ENCODE data around the gene LRRC8B.

The LRRC8B gene

GRCh38 chr1:89487972-89488371 lies 36.7 kb upstream of the LRRC8B start:
- Histone ChIP-seq H3K27ac (ENCODE audit: low read depth, low read length) (no peak overlapping the region), H3F3A (ENCODE audit: insufficient read depth) (no peaks in the 10 kb centered on the region), H4K20me1 (ENCODE audit: low read depth, low read length) (no peaks in the 10 kb centered on the region), H2AFZ (ENCODE audit: low read depth, low read length, severe bottlenecking) (no peak overlapping the region), H3K79me2 (ENCODE audit: insufficient read depth, low read length) (no peaks in the 10 kb centered on the region), H3K36me3 (ENCODE audit: low read length) (no peaks in the 10 kb centered on the region), H3K4me3 (ENCODE audit: insufficient read depth, low read length, poor library complexity, severe bottlenecking) (no peak overlapping the region), H3K9me3 (ENCODE audit: insufficient read depth, low read length) (no peaks in the 10 kb centered on the region), H3K4me2 (ENCODE audit: low read depth, low read length, poor library complexity, severe bottlenecking) (no peak overlapping the region), H3K9me2 (replicated peaks; ENCODE audit: insufficient read depth, low read length) (no peaks in the 10 kb centered on the region), H3K27me3 (ENCODE audit: low read length) (no peaks in the 10 kb centered on the region), H3K9ac (ENCODE audit: low read length) (no peak overlapping the region)
- no peak for TF ChIP-seq EZH2phosphoT487 (conservative IDR thresholded peaks at IDR 0.05; ENCODE audit: low read length)

GRCh38 chr1:89489047-89489729 lies 35.4 kb upstream of the LRRC8B start:
- H3K9me2 ChIP-seq (replicated peaks; ENCODE audit: insufficient read depth, low read length) = no peaks in the 10 kb centered on the region
- no peaks in the 10 kb centered on the region for H3F3A ChIP-seq (ENCODE audit: insufficient read depth)
- H3K4me2 ChIP-seq (ENCODE audit: low read depth, low read length, poor library complexity, severe bottlenecking) = no peak overlapping the region
- no peak overlapping the region for H3K4me3 ChIP-seq (ENCODE audit: insufficient read depth, low read length, poor library complexity, severe bottlenecking)
- no peaks in the 10 kb centered on the region for H3K79me2 ChIP-seq (ENCODE audit: insufficient read depth, low read length)
- no peaks in the 10 kb centered on the region for H4K20me1 ChIP-seq (ENCODE audit: low read depth, low read length)
- no peaks in the 10 kb centered on the region for H3K36me3 ChIP-seq (ENCODE audit: low read length)
- H3K27ac ChIP-seq (ENCODE audit: low read depth, low read length) = no peak overlapping the region
- TF ChIP-seq EZH2phosphoT487 (conservative IDR thresholded peaks at IDR 0.05; ENCODE audit: low read length) = no peak
- TF ChIP-seq, protein P1, sequence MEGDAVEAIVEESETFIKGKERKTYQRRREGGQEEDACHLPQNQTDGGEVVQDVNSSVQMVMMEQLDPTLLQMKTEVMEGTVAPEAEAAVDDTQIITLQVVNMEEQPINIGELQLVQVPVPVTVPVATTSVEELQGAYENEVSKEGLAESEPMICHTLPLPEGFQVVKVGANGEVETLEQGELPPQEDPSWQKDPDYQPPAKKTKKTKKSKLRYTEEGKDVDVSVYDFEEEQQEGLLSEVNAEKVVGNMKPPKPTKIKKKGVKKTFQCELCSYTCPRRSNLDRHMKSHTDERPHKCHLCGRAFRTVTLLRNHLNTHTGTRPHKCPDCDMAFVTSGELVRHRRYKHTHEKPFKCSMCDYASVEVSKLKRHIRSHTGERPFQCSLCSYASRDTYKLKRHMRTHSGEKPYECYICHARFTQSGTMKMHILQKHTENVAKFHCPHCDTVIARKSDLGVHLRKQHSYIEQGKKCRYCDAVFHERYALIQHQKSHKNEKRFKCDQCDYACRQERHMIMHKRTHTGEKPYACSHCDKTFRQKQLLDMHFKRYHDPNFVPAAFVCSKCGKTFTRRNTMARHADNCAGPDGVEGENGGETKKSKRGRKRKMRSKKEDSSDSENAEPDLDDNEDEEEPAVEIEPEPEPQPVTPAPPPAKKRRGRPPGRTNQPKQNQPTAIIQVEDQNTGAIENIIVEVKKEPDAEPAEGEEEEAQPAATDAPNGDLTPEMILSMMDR (IDR thresholded peaks at IDR 0.05; ENCODE audit: insufficient read depth, low read length, poor library complexity, severe bottlenecking) = no peak
- H3K27me3 ChIP-seq (ENCODE audit: low read length) = no peaks in the 10 kb centered on the region
- H3K9me3 ChIP-seq (ENCODE audit: insufficient read depth, low read length) = no peaks in the 10 kb centered on the region
- H2AFZ ChIP-seq (ENCODE audit: low read depth, low read length, severe bottlenecking) = no peak overlapping the region
- H3K9ac ChIP-seq (ENCODE audit: low read length) = no peak overlapping the region

DNA sequence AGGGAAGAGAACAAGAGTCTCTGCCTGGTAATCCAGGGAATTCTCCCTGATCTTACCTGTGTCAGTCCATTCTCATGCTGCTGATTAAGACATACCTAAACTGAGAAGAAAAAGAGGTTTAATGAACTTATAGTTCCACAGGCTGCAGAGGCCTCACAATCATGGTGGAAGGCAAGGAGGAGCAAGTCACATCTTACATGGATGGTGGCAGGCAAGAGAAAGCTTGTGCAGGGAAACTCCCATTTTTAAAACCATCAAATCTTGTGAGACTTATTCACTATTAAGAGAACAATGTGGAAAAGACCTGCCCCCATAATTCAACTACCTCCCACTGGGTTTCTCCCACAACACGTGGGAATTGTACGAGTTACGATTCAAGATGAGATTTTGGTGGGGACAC lies 34.2 kb upstream of the LRRC8B start:
- Histone ChIP-seq H3K4me2 (ENCODE audit: low read depth, low read length, poor library complexity, severe bottlenecking) (no peak overlapping the region), H3K36me3 (ENCODE audit: low read length) (no peaks in the 10 kb centered on the region), H3K9ac (ENCODE audit: low read length) (no peak overlapping the region), H3K4me3 (ENCODE audit: insufficient read depth, low read length, poor library complexity, severe bottlenecking) (no peak overlapping the region), H3K27ac (ENCODE audit: low read depth, low read length) (no peak overlapping the region), H3K27me3 (ENCODE audit: low read length) (no peaks in the 10 kb centered on the region), H3K79me2 (ENCODE audit: insufficient read depth, low read length) (no peaks in the 10 kb centered on the region), H3K9me3 (ENCODE audit: insufficient read depth, low read length) (no peaks in the 10 kb centered on the region), H4K20me1 (ENCODE audit: low read depth, low read length) (no peaks in the 10 kb centered on the region), H2AFZ (ENCODE audit: low read depth, low read length, severe bottlenecking) (no peak overlapping the region), H3K9me2 (replicated peaks; ENCODE audit: insufficient read depth, low read length) (no peaks in the 10 kb centered on the region), H3F3A (ENCODE audit: insufficient read depth) (no peaks in the 10 kb centered on the region)
- TF ChIP-seq EZH2phosphoT487 (conservative IDR thresholded peaks at IDR 0.05; ENCODE audit: low read length) = no peak
- TF ChIP-seq, protein P1 (IDR thresholded peaks at IDR 0.05; ENCODE audit: insufficient read depth, low read length, poor library complexity, severe bottlenecking) = no peak

- H3K79me2 ChIP-seq (ENCODE audit: insufficient read depth, low read length) = no peaks in the 10 kb centered on the region
- no peak overlapping the region for H3K9ac ChIP-seq (ENCODE audit: low read length)
- H3K36me3 ChIP-seq (ENCODE audit: low read length) = no peaks in the 10 kb centered on the region
- no peaks in the 10 kb centered on the region for H3F3A ChIP-seq (ENCODE audit: insufficient read depth)
- H4K20me1 ChIP-seq (ENCODE audit: low read depth, low read length) = no peaks in the 10 kb centered on the region
- no peak overlapping the region for H3K4me3 ChIP-seq (ENCODE audit: insufficient read depth, low read length, poor library complexity, severe bottlenecking)
- H3K4me2 ChIP-seq (ENCODE audit: low read depth, low read length, poor library complexity, severe bottlenecking) = no peak overlapping the region
- TF ChIP-seq, protein P1 (IDR thresholded peaks at IDR 0.05; ENCODE audit: insufficient read depth, low read length, poor library complexity, severe bottlenecking) = no peak
- no peak for TF ChIP-seq EZH2phosphoT487 (conservative IDR thresholded peaks at IDR 0.05; ENCODE audit: low read length)
- H2AFZ ChIP-seq (ENCODE audit: low read depth, low read length, severe bottlenecking) = no peak overlapping the region
- H3K27ac ChIP-seq (ENCODE audit: low read depth, low read length) = no peak overlapping the region
- no peaks in the 10 kb centered on the region for H3K9me2 ChIP-seq (replicated peaks; ENCODE audit: insufficient read depth, low read length)
- H3K9me3 ChIP-seq (ENCODE audit: insufficient read depth, low read length) = no peaks in the 10 kb centered on the region
- H3K27me3 ChIP-seq (ENCODE audit: low read length) = no peaks in the 10 kb centered on the region
These were observed 25.3 kb upstream of the LRRC8B start for GRCh38 chr1:89499320-89499719.

Data from SU-DHL-6 (cell line).